Cardiac muscle cell (in vitro differentiated cells and primary cell): ENCODE results near the gene C7. TPM values are rescaled to one million over a fixed set of nuclear protein-coding genes. Genes with fewer than 3 reads are reported as not detected.

ENCODE experiments used
- DNase-seq, 2 donors: peaks; one replicate each; pipeline versions ENCODE4 v3.0.0 to v3.0.0-alpha.2; 2010 to 2017; ENCODE audit warnings: low read depth in 1 of 2, low spot score in 1 of 2
- H3K27ac ChIP-seq: fragments of 200-600 bp; sonication (generic); 2 replicates; pipeline ENCODE4 v1.5.1; 2016
- H3K27me3 ChIP-seq: fragments of 200-600 bp; sonication (generic); 2 replicates; pipeline ENCODE4 v1.6.0; 2016; ENCODE audit warnings: control low read depth
- H3K36me3 ChIP-seq: fragments of 200-600 bp; sonication (generic); 2 replicates; pipeline ENCODE4 v1.5.1; 2016; ENCODE audit warnings: control low read depth
- H3K4me1 ChIP-seq: fragments of 200-600 bp; sonication (generic); 2 replicates; pipeline ENCODE4 v1.8.1; 2017; ENCODE audit warnings: low read depth, mild to moderate bottlenecking, mixed run types
- H3K4me3 ChIP-seq: fragments of 200-600 bp; sonication (generic); 2 replicates; pipeline ENCODE4 v1.5.1; 2016; ENCODE audit warnings: mild to moderate bottlenecking
- H3K9me3 ChIP-seq: fragments of 200-600 bp; sonication (generic); 2 replicates; pipeline ENCODE4 v1.5.1; 2017; ENCODE audit warnings: low read depth, mild to moderate bottlenecking, control low read depth
- CTCF ChIP-seq: IDR thresholded peaks from 2 replicates; pipeline ENCODE4 v1.5.1; 2012; ENCODE audit warnings: low read depth, mild to moderate bottlenecking, low read length
- polyA plus RNA-seq: library from polyadenylated mRNA; unstranded; fragments of >200 nt; fragmentation: Nextera tagmentation; extraction: Ambion mirVana; gene quantifications from 2 replicates; pipeline ENCODE4 v1.2.1, GENCODE V29; 2016
- total RNA-seq: library from RNA; depleted of rRNA; stranded (reverse); fragments of >200 nt; gene quantifications from 2 replicates; pipeline ENCODE4 v1.2.3, GENCODE V29; 2016

C7 gene
- total and polyA plus RNA-seq, 2 experiments from 2014 or later: 64.0 to 153 TPM

- no peaks in the 10 kb centered on the region for H3K4me1 ChIP-seq
- DNase-seq: no peak
- H3K9me3 ChIP-seq: no peaks in the 10 kb centered on the region
- no peak overlapping the region for H3K27ac ChIP-seq
- no peaks in the 10 kb centered on the region for H3K27me3 ChIP-seq
- no peaks in the 10 kb centered on the region for H3K36me3 ChIP-seq
- TF ChIP-seq CTCF: no peak
- H3K4me3 ChIP-seq: no peak overlapping the region
Measured at GRCh38 chr5:40937075-40937474, 27.8 kb downstream of the C7 start.

DNA sequence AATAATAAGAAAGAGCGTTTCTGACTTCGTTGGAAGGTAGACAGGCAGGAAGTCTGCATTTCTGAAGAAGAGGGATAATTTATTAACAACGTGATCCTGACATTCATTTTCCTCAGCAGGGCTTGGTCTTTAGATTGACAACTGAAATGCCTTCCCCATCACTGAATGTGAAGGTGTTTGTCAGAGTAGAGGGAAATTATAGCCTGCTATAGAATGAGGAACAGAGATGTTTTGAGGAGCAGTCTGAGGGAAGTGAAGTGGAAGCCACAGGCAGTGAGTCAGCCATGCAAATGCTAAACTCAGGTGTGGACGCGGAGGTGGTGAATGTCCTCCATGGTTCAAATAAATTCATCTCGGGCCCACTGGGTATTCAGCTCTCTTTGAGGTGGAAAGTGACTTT is 30.5 kb downstream of the C7 start:
- no peak overlapping the region for H3K27ac ChIP-seq
- TF ChIP-seq CTCF: no peak
- no peak for DNase-seq
- H3K27me3 ChIP-seq: no peaks in the 10 kb centered on the region
- H3K4me3 ChIP-seq: no peak overlapping the region
- H3K4me1 ChIP-seq: no peaks in the 10 kb centered on the region
- H3K36me3 ChIP-seq: no peaks in the 10 kb centered on the region
- H3K9me3 ChIP-seq: no peaks in the 10 kb centered on the region

- Histone ChIP-seq H3K27me3 (no peaks in the 10 kb centered on the region), H3K9me3 (no peaks in the 10 kb centered on the region), H3K27ac (no peak overlapping the region), H3K36me3 (no peaks in the 10 kb centered on the region), H3K4me1 (no peaks in the 10 kb centered on the region), H3K4me3 (no peak overlapping the region)
- TF ChIP-seq CTCF: no peak
- no peak for DNase-seq
Measured at GRCh38 chr5:40945111-40945510, 35.8 kb downstream of the C7 start.

DNA sequence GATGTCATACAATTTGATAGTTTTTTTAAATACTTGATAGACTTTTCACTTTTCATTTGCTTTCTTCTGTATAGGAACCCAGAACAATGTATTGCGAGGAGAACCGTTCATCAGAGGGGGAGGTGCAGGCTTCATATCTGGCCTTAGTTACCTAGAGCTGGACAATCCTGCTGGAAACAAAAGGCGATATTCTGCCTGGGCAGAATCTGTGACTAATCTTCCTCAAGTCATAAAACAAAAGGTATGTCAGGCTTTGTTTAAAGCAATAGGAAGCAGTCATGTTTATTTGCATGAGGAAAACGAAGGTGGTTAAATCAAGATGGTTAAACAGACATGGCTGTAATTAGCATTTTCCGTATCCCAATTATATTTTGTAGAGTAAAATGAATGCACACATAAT is 46.0 kb downstream of the C7 start:
- no peaks in the 10 kb centered on the region for H3K36me3 ChIP-seq

GRCh38 chr5:40957048-40957447 is 47.8 kb downstream of the C7 start:
- Histone ChIP-seq H3K36me3 (no peaks in the 10 kb centered on the region), H3K4me3 (no peak overlapping the region), H3K9me3 (no peaks in the 10 kb centered on the region), H3K27ac (no peak overlapping the region), H3K27me3 (no peaks in the 10 kb centered on the region), H3K4me1 (no peaks in the 10 kb centered on the region)
- TF ChIP-seq CTCF: no peak
- DNase-seq: no peak

More for the DNA sequence above, 46.0 kb downstream of the C7 start:
- H3K27me3 ChIP-seq: no peaks in the 10 kb centered on the region
- TF ChIP-seq CTCF: no peak
- no peak overlapping the region for H3K27ac ChIP-seq
- no peaks in the 10 kb centered on the region for H3K9me3 ChIP-seq
- no peaks in the 10 kb centered on the region for H3K4me1 ChIP-seq
- no peak overlapping the region for H3K4me3 ChIP-seq
- no peak for DNase-seq

- no peak overlapping the region for H3K4me3 ChIP-seq
- TF ChIP-seq CTCF: no peak
- H3K27ac ChIP-seq: no peak overlapping the region
- no peaks in the 10 kb centered on the region for H3K27me3 ChIP-seq
- H3K36me3 ChIP-seq: no peaks in the 10 kb centered on the region
- no peak for DNase-seq
- no peaks in the 10 kb centered on the region for H3K9me3 ChIP-seq
- no peaks in the 10 kb centered on the region for H3K4me1 ChIP-seq
Measured at GRCh38 chr5:40958811-40959210, 49.5 kb downstream of the C7 start.
